Thoracic aorta (tissue), 2 donors: ENCODE data around the gene TRABD2A. TPM values are rescaled to one million over a fixed set of nuclear protein-coding genes. Genes with fewer than 3 reads are reported as not detected.

Source experiments
- ATAC-seq: fragments of 150-250 bp; one replicate; pipeline ENCODE4 v1.8.0; 2017; ENCODE audit warnings: low read depth; ENCODE audit not compliant: insufficient number of reproducible peaks, low FRiP score
- DNase-seq: peaks from one replicate; pipeline ENCODE4 v3.0.0-alpha.2; 2020; ENCODE audit warnings: low spot score
- H3K27ac ChIP-seq, 2 donors: fragments of 200-600 bp; sonication (generic); 1 replicate in 1 of 2; 2 replicates in 1 of 2; pipeline ENCODE4 v1.5.1; 2016; ENCODE audit warnings: mild to moderate bottlenecking in 2 of 2, moderate library complexity in 2 of 2
- H3K27me3 ChIP-seq: fragments of 200-600 bp; sonication (generic); replicated peaks from 2 replicates; pipeline ENCODE4 v1.6.0; 2016; ENCODE audit warnings: mild to moderate bottlenecking; ENCODE audit not compliant: insufficient read depth
- H3K36me3 ChIP-seq: fragments of 200-600 bp; sonication (generic); one replicate; pipeline ENCODE4 v1.5.1; 2016
- H3K4me1 ChIP-seq, 2 donors: fragments of 200-600 bp; sonication (generic); 1 replicate in 1 of 2; 2 replicates in 1 of 2; pipeline versions ENCODE4 v1.5.1 to v1.6.0; 2016; ENCODE audit warnings: low read depth in 2 of 2, mild to moderate bottlenecking in 1 of 2; ENCODE audit not compliant: control insufficient read depth in 1 of 2
- H3K4me3 ChIP-seq: fragments of 200-600 bp; sonication (generic); 2 replicates; pipeline ENCODE4 v1.5.1; 2016; ENCODE audit warnings: mild to moderate bottlenecking
- H3K9me3 ChIP-seq: fragments of 200-600 bp; sonication (generic); 2 replicates; pipeline ENCODE4 v1.5.1; 2016
- total RNA-seq, 2 donors: library from RNA; depleted of rRNA; stranded (reverse); fragments of >200 nt; gene quantifications; one replicate each; pipeline versions ENCODE4 v1.1.0 to v1.2.3, GENCODE V29; 2016
- TF ChIP-seq, protein P1 (sequence below): fragments of 200-600 bp; sonication (generic); IDR thresholded peaks from one replicate; pipeline ENCODE4 v1.5.1; 2019; ENCODE audit warnings: antibody characterized with exemption

Gene TRABD2A
- total RNA-seq, 2 donors from 2014 or later = 0.54 to 1.8 TPM

DNA sequence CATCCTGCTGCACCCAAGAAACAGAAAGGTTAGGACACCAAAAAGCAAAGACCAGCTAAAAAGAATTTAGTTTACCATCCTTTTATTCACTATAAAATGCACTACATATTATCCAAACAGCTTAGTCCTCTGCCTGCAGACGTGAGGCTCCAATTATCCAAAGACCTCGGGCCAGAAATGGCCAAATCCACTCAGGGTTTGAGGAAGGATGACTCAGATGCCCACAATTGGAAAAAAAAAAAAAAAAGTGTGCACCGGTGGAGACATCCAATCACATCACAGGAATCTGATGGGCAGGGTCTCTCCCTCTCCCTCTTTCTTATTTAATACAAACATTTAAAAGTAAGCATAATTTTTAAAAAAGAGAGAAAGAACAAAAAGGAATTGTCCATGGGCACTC is 65.7 kb downstream of the TRABD2A start:
- DNase-seq (no peak), ATAC-seq (no peak)
- Histone ChIP-seq H3K36me3 (no peaks in the 10 kb centered on the region), H3K4me3 (no peak overlapping the region), H3K9me3 (no peaks in the 10 kb centered on the region), H3K4me1 (no peaks in the 10 kb centered on the region), H3K27ac (no peak overlapping the region), H3K27me3 (no peaks in the 10 kb centered on the region)
- TF ChIP-seq, protein P1, sequence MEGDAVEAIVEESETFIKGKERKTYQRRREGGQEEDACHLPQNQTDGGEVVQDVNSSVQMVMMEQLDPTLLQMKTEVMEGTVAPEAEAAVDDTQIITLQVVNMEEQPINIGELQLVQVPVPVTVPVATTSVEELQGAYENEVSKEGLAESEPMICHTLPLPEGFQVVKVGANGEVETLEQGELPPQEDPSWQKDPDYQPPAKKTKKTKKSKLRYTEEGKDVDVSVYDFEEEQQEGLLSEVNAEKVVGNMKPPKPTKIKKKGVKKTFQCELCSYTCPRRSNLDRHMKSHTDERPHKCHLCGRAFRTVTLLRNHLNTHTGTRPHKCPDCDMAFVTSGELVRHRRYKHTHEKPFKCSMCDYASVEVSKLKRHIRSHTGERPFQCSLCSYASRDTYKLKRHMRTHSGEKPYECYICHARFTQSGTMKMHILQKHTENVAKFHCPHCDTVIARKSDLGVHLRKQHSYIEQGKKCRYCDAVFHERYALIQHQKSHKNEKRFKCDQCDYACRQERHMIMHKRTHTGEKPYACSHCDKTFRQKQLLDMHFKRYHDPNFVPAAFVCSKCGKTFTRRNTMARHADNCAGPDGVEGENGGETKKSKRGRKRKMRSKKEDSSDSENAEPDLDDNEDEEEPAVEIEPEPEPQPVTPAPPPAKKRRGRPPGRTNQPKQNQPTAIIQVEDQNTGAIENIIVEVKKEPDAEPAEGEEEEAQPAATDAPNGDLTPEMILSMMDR = no peak

DNA sequence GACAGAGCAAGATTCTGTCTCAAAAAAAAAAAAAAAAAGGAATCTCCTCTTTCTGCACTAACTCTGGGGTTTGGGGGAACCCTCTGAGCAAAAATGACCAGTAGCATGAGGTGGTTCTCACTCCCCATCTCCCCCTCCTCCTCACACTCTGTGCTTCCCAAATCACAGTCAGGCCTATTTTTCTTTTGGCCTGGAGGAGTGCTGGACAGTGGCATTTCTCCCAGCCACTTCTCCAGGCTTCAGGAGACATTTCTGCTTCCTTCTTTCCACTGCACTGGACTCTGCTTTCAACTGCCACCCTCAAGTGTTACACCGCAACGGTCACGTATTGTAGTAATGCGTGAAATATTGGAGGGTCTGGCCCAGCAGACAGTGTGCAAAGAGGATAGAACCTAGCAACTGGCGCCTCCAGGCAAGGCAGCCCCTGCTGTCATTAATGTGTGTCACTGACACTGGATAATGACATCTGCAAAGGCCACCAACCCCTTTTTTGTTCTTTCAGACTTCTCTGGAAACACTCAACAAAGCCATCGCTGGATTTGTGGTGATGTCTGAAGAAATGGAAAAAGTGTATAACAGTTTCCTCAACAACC is 68.9 kb downstream of the TRABD2A start:
- TF ChIP-seq, protein P1 = no peak
- ATAC-seq = no peak
- no peaks in the 10 kb centered on the region for H3K36me3 ChIP-seq
- no peak for DNase-seq
- no peak overlapping the region for H3K27ac ChIP-seq
- no peaks in the 10 kb centered on the region for H3K27me3 ChIP-seq
- peaks cover under 1 to 7% of the 10 kb centered on the region in 2 donors for H3K4me1 ChIP-seq
- no peak overlapping the region for H3K4me3 ChIP-seq
- H3K9me3 ChIP-seq = no peaks in the 10 kb centered on the region

DNA sequence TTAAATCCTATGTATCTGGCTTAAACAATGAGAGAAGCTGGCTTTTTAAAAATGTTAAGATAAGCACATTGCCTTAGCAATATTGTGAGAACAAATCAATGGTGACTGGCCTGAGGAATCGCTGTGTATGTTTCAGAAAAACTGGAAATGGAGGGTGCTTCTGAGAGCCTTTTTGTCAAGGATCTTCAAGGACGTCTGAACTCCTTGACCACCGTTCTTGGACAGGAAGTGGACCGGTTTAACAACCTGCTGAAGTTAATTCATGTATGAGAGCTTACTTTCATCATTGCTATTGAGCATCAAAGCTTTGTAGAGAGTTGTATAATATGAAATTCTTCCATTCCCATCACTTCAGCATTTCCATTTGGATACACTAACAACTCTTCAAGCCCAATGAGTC is 72.6 kb downstream of the TRABD2A start:
- no peak for ATAC-seq
- DNase-seq = no peak
- no peak overlapping the region for H3K27ac ChIP-seq
- peaks cover 5 to 15% of the 10 kb centered on the region in 2 donors for H3K4me1 ChIP-seq
- TF ChIP-seq, protein P1 = no peak
- H3K9me3 ChIP-seq = no peaks in the 10 kb centered on the region
- no peak overlapping the region for H3K4me3 ChIP-seq
- H3K36me3 ChIP-seq = no peaks in the 10 kb centered on the region
- H3K27me3 ChIP-seq = no peaks in the 10 kb centered on the region

DNA sequence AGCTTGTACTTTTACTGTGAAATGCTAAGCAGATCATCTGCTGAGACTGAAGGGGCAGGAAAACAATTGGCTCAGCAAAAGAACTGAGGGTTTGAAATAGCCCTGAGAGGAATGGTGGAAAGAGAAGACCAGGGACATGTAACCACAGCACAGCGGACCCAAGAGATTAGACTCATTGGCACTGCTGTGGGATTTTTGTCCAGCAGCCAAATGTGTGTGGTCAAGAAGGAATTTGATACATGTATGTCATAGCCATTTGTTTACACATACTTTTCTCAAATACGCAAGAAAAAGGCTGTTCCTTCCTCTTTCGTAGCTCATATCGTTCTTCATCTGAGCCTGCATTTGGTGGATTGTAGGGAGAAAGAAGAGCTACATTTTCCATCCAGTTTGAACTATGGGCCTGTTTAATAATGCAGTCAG is 73.8 kb downstream of the TRABD2A start:
- Histone ChIP-seq H3K27me3 (no peaks in the 10 kb centered on the region), H3K36me3 (no peaks in the 10 kb centered on the region), H3K4me3 (peak overlapping the region; percentile 9), H3K9me3 (no peaks in the 10 kb centered on the region), H3K4me1 (peaks cover 5 to 15% of the 10 kb centered on the region in 2 donors), H3K27ac (no peak overlapping the region)
- ATAC-seq (no peak), DNase-seq (no peak)
- TF ChIP-seq, protein P1 = no peak

DNA sequence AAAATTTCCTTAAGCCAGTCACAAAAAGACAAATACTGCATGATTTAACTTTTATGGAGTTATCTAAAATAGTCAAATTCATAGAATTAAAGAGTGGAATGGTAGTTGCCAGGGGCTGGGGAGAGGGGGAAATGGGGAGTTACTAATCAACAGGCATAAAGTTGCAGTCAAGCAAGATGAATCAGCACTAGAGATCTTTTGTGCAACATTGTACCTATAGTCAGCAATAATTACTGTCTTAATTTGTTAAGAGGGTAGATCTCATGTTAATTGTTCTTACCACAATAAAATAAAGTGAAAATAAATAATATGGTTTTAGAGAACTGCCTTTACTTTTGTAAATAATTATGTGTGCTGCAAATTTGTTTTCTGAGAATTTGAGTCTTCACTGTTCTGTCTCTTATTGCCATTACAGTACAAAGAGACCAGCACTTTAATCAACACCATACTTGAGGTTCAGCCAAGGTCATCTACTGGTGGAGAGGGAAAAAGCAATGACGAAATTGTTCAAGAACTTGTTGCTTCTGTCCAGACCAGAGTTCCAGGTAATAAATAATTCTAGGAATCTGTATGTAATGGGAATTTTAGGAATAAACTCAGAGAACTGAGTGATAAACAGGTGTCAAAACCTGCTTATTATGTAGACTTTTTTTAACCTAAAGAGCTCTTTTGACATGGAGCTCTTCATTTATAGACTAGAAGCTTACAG is 75.5 kb downstream of the TRABD2A start:
- Histone ChIP-seq H3K36me3 (no peaks in the 10 kb centered on the region), H3K9me3 (no peaks in the 10 kb centered on the region), H3K4me3 (no peak overlapping the region), H3K4me1 (peaks cover 5 to 15% of the 10 kb centered on the region in 2 donors), H3K27ac (no peak overlapping the region), H3K27me3 (no peaks in the 10 kb centered on the region)
- TF ChIP-seq, protein P1 = no peak
- DNase-seq = no peak
- ATAC-seq = no peak
